Measurements from ENCODE around the gene ZNF491. TPM values are rescaled to one million over a fixed set of nuclear protein-coding genes. Genes with fewer than 3 reads are reported as not detected.

Gene ZNF491
- polyA plus RNA-seq, 4 donors: 0.45 to 1.9 (median 0.96) TPM

Other genes starting within 250 kb of the ZNF491 start
- gene ELOF1, start 239.3 kb upstream of the ZNF491 start, polyA plus RNA-seq: 10 to 100 TPM; 39.0 to 80.3 (median 53.5) TPM
- 100 to 1,000 TPM in 1 of 4 donors, 10 to 100 TPM in 3; 22.8 to 195 (median 33.3) TPM for gene ACP5, start 220.9 kb upstream of the ZNF491 start, polyA plus RNA-seq
- gene ZNF627, start 201.0 kb upstream of the ZNF491 start, polyA plus RNA-seq: 10 to 100 TPM in 1 of 4 donors, 1 to 10 TPM in 3; 3.8 to 15.7 (median 6.0) TPM
- 10 to 100 TPM in 1 of 4 donors, 1 to 10 TPM in 3; 3.8 to 10.1 (median 6.5) TPM for gene ZNF823, start 59.6 kb upstream of the ZNF491 start, polyA plus RNA-seq
- gene ZNF441, start 31.5 kb upstream of the ZNF491 start, polyA plus RNA-seq: 1 to 10 TPM; 1.4 to 7.5 (median 2.1) TPM
- 10 to 100 TPM in 1 of 4 donors, 1 to 10 TPM in 3; 3.5 to 18.0 (median 7.4) TPM for gene ZNF440, start 15.8 kb downstream of the ZNF491 start, polyA plus RNA-seq
- gene ZNF439, start 50.2 kb downstream of the ZNF491 start, polyA plus RNA-seq: 1 to 10 TPM; 1.1 to 8.0 (median 4.2) TPM
- 10 to 100 TPM in 1 of 4 donors, 1 to 10 TPM in 3; 1.4 to 30.4 (median 3.9) TPM for gene ZNF69, start 89.3 kb downstream of the ZNF491 start, polyA plus RNA-seq
- 10 to 100 TPM in 3 of 4 donors, 1 to 10 TPM in 1; 7.3 to 24.6 (median 15.6) TPM for gene ZNF700, start 126.6 kb downstream of the ZNF491 start, polyA plus RNA-seq
- gene ZNF763, start 166.5 kb downstream of the ZNF491 start, polyA plus RNA-seq: 1 to 10 TPM; 1.9 to 5.1 (median 3.5) TPM
- 1 to 10 TPM in 2 of 4 donors, under 1 TPM in 2; 0.22 to 7.0 (median 0.96) TPM for gene ZNF433, start 237.2 kb downstream of the ZNF491 start, polyA plus RNA-seq

Data from small intestine (tissue), 4 donors.